Gastrocnemius medialis (tissue), 4 donors: Measurements from ENCODE around the gene HLX. TPM values are rescaled to one million over a fixed set of nuclear protein-coding genes. Genes with fewer than 3 reads are reported as not detected.
A peak's percentile ranks its signal among the peaks of the same experiment; 100 is the strongest.

Source experiments
- ATAC-seq, 2 donors: fragments of 150-250 bp; one replicate each; pipeline ENCODE4 v1.9.1; 2016
- DNase-seq, 2 donors: peaks; one replicate each; pipeline ENCODE4 v3.0.0-alpha.2; 2019
- H3K27ac ChIP-seq, 4 donors: fragments of 200-600 bp; sonication (generic); 1 replicate in 1 of 4; 2 replicates in 3 of 4; pipeline ENCODE4 v1.5.1; 2016 to 2018; ENCODE audit warnings: mild to moderate bottlenecking in 2 of 4, moderate library complexity in 1 of 4
- H3K27me3 ChIP-seq, 3 donors: fragments of 200-600 bp; sonication (generic) in 2 of 3; 1 replicate in 1 of 3; 2 replicates in 2 of 3; pipeline versions ENCODE4 v1.5.1 to v1.6.0; 2016 to 2019; ENCODE audit warnings: mild to moderate bottlenecking in 1 of 3, moderate library complexity in 1 of 3
- H3K36me3 ChIP-seq, 2 donors: fragments of 200-600 bp; sonication (generic) in 1 of 2; one replicate each; pipeline ENCODE4 v1.5.1; 2017 to 2018
- H3K4me1 ChIP-seq, 2 donors: fragments of 200-600 bp; sonication (generic) in 1 of 2; one replicate each; pipeline ENCODE4 v1.5.1; 2016 to 2017; ENCODE audit warnings: mild to moderate bottlenecking in 2 of 2
- H3K4me3 ChIP-seq, 4 donors: fragments of 200-600 bp; sonication (generic) in 3 of 4; 1 replicate in 1 of 4; 2 replicates in 3 of 4; pipeline ENCODE4 v1.5.1; 2016 to 2019; ENCODE audit warnings: mild to moderate bottlenecking in 2 of 4
- H3K9me3 ChIP-seq, 3 donors: fragments of 200-600 bp; sonication (generic) in 2 of 3; 1 replicate in 1 of 3; 2 replicates in 2 of 3; pipeline ENCODE4 v1.5.1; 2016 to 2019
- CTCF ChIP-seq, 5 experiments: fragments of 450-650 bp in 3 of 5; fragments of 200-600 bp in 2 of 5; sonication (generic) in 2 of 5; IDR thresholded peaks in 4 of 5; conservative IDR thresholded peaks in 1 of 5; 1 replicate in 4 of 5; 2 replicates in 1 of 5; pipeline ENCODE4 v1.5.1; 2016 to 2019; ENCODE audit warnings: antibody characterized with exemption in 5 of 5, mild to moderate bottlenecking in 3 of 5, moderate library complexity in 3 of 5
- POLR2A ChIP-seq, 2 donors: fragments of 450-650 bp; IDR thresholded peaks; one replicate each; pipeline ENCODE4 v1.6.1; 2017; ENCODE audit warnings: antibody characterized with exemption in 2 of 2, mild to moderate bottlenecking in 2 of 2, moderate library complexity in 2 of 2
- in situ Hi-C, 4 donors: fragments of 200-750 bp; cut with MboI; loops; one replicate each; pipeline versions ENCODE4 v1.15.0 to v1.8.0; 2017; ENCODE audit warnings: low sequenced_read_pairs in 4 of 4
- intact Hi-C: fragments of 100-400 bp; cut with DNase I; formaldehyde crosslinking; loops from one replicate; pipeline ENCODE4 v1.15.1; 2023; ENCODE audit warnings: low total_unique reads
- total RNA-seq, 4 donors: library from RNA; depleted of rRNA; stranded (reverse); fragments of >200 nt; gene quantifications; one replicate each; pipeline versions ENCODE4 v1.1.0 to v1.2.3, GENCODE V29; 2016

Gene HLX
- total RNA-seq, 4 donors from 2014 or later: 3.5 to 8.3 (median 6.4) TPM

GRCh38 chr1:220896092-220896491, 16.8 kb downstream of the HLX start:
- in situ Hi-C loops (no loop called here), intact Hi-C loops (no loop called here)
- no peaks in the 10 kb centered on the region for H3K9me3 ChIP-seq
- no peak overlapping the region for H3K27ac ChIP-seq
- no peaks in the 10 kb centered on the region for H3K36me3 ChIP-seq
- TF ChIP-seq CTCF (IDR thresholded peaks at IDR 0.05 in 4 of 5, conservative IDR thresholded peaks at IDR 0.05 in 1 of 5) (no peak), POLR2A (IDR thresholded peaks at IDR 0.05) (no peak)
- no peak for ATAC-seq
- H3K27me3 ChIP-seq: peaks cover 29 to 44% (median 31%) of the 10 kb centered on the region in 3 donors
- peak overlapping the region in 1 of 4 donors; percentile 13 for H3K4me3 ChIP-seq
- H3K4me1 ChIP-seq: no peaks in the 10 kb centered on the region
- no peak for DNase-seq

- H3K4me3 ChIP-seq: no peak overlapping the region
- no peaks in the 10 kb centered on the region for H3K27me3 ChIP-seq
- no peaks in the 10 kb centered on the region for H3K4me1 ChIP-seq
- no peaks in the 10 kb centered on the region for H3K36me3 ChIP-seq
- no peaks in the 10 kb centered on the region for H3K9me3 ChIP-seq
- in situ Hi-C loops (loop anchor here in 1 of 4 donors (10.0 kb wide), 1 partner anchor 304 kb away; no protein-coding TSS in a partner anchor), intact Hi-C loops (no loop called here)
- ATAC-seq (no peak), DNase-seq (no peak)
- H3K27ac ChIP-seq: no peak overlapping the region
- no peak for TF ChIP-seq POLR2A (IDR thresholded peaks at IDR 0.05)
- TF ChIP-seq CTCF (IDR thresholded peaks at IDR 0.05 in 4 of 5, conservative IDR thresholded peaks at IDR 0.05 in 1 of 5): no peak
These were observed 21.6 kb downstream of the HLX start for GRCh38 chr1:220900842-220901241.

GRCh38 chr1:220901881-220902280, 22.6 kb downstream of the HLX start:
- in situ Hi-C loops: loop anchor here in 1 of 4 donors (10.0 kb wide), 1 partner anchor 303 kb away; no protein-coding TSS in a partner anchor

GRCh38 chr1:220902916-220903315, 23.7 kb downstream of the HLX start:
- H3K9me3 ChIP-seq: no peaks in the 10 kb centered on the region
- no peak for ATAC-seq
- H3K27ac ChIP-seq: no peak overlapping the region
- no peaks in the 10 kb centered on the region for H3K36me3 ChIP-seq
- no peaks in the 10 kb centered on the region for H3K27me3 ChIP-seq
- no peaks in the 10 kb centered on the region for H3K4me1 ChIP-seq
- no peak for TF ChIP-seq POLR2A (IDR thresholded peaks at IDR 0.05)
- TF ChIP-seq CTCF (IDR thresholded peaks at IDR 0.05 in 4 of 5, conservative IDR thresholded peaks at IDR 0.05 in 1 of 5): no peak
- H3K4me3 ChIP-seq: no peak overlapping the region
- DNase-seq: no peak
- intact Hi-C loops: no loop called here
- in situ Hi-C loops: loop anchor here in 1 of 4 donors (10.0 kb wide), 1 partner anchor 302 kb away; no protein-coding TSS in a partner anchor

More at GRCh38 chr1:220901881-220902280, 22.6 kb downstream of the HLX start:
- H3K27ac ChIP-seq: no peak overlapping the region
- no peak overlapping the region for H3K4me3 ChIP-seq
- DNase-seq (no peak), ATAC-seq (no peak)
- intact Hi-C loops: no loop called here
- H3K9me3 ChIP-seq: no peaks in the 10 kb centered on the region
- no peaks in the 10 kb centered on the region for H3K36me3 ChIP-seq
- no peaks in the 10 kb centered on the region for H3K4me1 ChIP-seq
- TF ChIP-seq CTCF (IDR thresholded peaks at IDR 0.05 in 4 of 5, conservative IDR thresholded peaks at IDR 0.05 in 1 of 5) (no peak), POLR2A (IDR thresholded peaks at IDR 0.05) (no peak)
- H3K27me3 ChIP-seq: no peaks in the 10 kb centered on the region

GRCh38 chr1:220904876-220905275, 25.6 kb downstream of the HLX start:
- TF ChIP-seq POLR2A (IDR thresholded peaks at IDR 0.05) (no peak), CTCF (IDR thresholded peaks at IDR 0.05 in 4 of 5, conservative IDR thresholded peaks at IDR 0.05 in 1 of 5) (no peak)

More at GRCh38 chr1:220904876-220905275, 25.6 kb downstream of the HLX start:
- no peaks in the 10 kb centered on the region for H3K27me3 ChIP-seq
- in situ Hi-C loops (loop anchor here in 1 of 4 donors (10.0 kb wide), 1 partner anchor 300 kb away; no protein-coding TSS in a partner anchor), intact Hi-C loops (no loop called here)
- H3K4me1 ChIP-seq: no peaks in the 10 kb centered on the region
- DNase-seq: no peak
- H3K27ac ChIP-seq: no peak overlapping the region
- no peaks in the 10 kb centered on the region for H3K36me3 ChIP-seq
- no peak for ATAC-seq
- H3K4me3 ChIP-seq: no peak overlapping the region
- H3K9me3 ChIP-seq: no peaks in the 10 kb centered on the region
